Amniotic epithelial cell (primary cell): ENCODE data around the gene OGFOD3.
"Not testable (repeated sequence)": the region's sequence is repeated elsewhere in the genome, so short reads cannot be mapped to it uniquely, and the experiment has no call there.

Experiments
- DNase-seq: peaks from one replicate; pipeline ENCODE4 v3.0.0-alpha.2; 2010; ENCODE audit warnings: low read depth

OGFOD3 gene

DNA sequence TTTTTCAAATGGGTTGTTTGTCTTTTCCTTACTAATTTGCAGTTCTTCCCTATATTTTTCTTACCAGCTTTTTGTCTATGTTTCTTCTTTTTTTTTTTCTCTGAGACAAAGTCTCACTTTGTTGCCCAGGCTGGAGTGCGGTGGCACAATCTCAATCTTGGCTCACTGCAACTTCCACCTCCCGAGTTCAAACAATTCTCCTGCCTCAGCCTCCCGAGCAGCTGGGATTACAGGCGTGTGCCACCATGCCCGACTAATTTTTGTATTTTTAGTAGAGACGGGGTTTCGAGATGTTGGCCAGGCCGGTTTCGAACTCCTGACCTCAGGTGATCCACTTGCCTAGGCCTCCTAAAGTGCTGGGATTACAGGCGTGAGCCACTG is 45.3 kb downstream of the OGFOD3 start:
- not testable (repeated sequence) for DNase-seq

GRCh38 chr17:82372249-82373071 is 45.9 kb downstream of the OGFOD3 start:
- no peak for DNase-seq

- no peak for DNase-seq
Measured at GRCh38 chr17:82371333-82372248, 46.8 kb downstream of the OGFOD3 start, which contains the start of gene UTS2R. UTS2R (plus strand) TSS chr17:82371765; CDS start chr17:82374325, 2,560 bp downstream.

- DNase-seq = no peak
Measured at GRCh38 chr17:82370471-82371332, 47.7 kb downstream of the OGFOD3 start.

DNA sequence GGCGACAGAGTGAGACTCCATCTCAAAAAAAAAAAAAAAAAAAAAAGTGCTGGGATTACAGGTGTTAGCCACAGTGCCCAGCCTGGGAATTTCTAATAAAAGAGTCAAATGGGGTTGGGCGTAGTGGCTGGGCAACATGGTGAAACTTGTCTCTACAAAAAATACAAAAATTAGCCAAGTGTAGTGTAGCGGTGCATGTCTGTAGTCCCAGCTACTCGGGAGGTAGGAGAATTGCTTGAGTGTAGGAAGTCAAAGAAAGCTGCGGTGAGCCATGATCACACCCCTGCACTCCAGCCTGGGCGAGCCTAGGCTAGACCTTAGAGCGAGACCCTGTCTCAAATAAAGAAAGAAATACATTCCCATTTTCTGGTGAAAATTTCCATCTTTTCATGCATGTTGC is 49.2 kb downstream of the OGFOD3 start:
- no peak for DNase-seq

DNA sequence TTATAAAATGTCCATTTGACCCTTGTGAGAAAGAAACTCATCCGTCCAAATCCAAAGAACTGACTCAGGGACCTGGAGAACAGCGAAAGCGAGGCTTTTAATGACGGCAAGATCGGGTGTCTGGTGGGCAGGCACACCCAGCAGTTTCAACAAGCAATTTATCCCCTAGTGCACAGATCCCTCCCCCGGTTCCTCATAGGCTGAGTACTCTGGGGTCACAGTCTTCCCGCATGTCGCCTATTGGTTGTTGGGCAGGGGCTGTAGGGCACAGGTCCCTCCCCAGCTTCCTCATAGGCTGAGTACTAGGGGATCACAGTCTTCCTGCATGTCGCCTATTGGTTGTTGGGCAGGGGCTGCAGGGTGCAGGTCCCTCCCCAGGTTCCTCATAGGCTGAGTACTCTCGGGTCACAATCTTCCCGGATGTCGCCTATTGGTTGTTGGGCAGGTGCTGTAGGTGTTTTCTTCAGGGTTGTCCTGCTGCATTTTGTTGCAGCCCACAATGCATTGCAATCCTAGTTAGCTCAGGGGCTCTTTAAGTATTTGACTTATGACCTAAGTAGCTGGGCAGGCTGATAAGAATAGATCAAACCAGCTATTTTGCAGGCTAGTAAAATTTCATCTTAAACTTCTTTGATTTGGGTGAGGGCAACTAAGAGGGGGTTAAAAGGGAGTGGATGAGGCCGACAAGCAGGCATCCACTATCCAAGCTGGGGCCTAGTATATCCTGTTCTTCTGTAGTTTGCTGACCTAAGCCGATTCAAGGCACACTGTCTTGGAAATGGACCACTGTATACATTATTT is 50.5 kb downstream of the OGFOD3 start:
- peak; percentile 19 for DNase-seq

DNA sequence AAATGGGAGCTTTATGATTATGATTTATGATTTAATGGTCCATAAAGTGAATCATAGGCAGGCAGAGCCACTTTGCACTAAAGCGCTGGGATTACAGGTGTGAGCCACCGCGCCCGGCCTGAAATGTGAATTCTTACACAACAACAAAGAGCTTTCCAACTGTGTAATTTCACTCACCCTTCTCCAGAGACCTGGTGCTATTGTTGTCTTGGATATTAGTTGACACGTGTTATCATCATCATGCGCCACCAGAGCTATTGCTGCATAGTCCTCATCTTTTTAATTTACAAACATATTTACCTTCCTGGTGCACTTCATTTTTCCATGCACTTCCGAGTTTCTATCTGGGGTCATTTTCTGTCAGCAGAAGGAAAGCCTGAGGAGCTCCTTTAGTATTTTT is 51.6 kb downstream of the OGFOD3 start:
- DNase-seq = no peak

GRCh38 chr17:82365606-82366295 is 52.6 kb downstream of the OGFOD3 start:
- no peak for DNase-seq

- DNase-seq = no peak
Measured at GRCh38 chr17:82361885-82362633, 56.3 kb downstream of the OGFOD3 start.

- DNase-seq = not testable (repeated sequence)
Measured at GRCh38 chr17:82359451-82360074, 58.8 kb downstream of the OGFOD3 start.

- DNase-seq = no peak
Measured at GRCh38 chr17:82358465-82359350, 59.7 kb downstream of the OGFOD3 start, which contains the start of gene TEX19. TEX19 (plus strand) TSS chr17:82359247; CDS start chr17:82362151, 2,904 bp downstream.

DNA sequence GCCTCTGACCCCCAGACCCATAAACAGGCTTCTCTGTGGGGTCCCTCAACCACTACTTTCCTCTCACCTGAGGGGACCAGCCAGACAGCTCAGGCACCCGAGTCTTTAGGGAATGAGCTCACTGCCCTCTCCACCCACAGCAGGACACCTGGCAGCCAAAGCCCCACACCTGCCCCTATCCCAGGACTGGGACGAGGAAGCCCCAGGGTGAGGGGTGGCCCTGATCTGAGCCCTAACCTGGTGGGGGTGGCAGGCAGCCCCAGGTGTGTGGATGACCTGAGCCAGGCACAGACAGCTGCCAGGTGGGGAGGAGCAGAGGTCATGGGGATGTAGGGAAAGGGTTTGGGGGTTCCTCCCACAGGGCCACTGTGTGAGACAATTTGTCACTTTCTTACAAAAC is 61.0 kb downstream of the OGFOD3 start:
- DNase-seq = no peak

- DNase-seq = no peak
Measured at GRCh38 chr17:82356845-82357355, 61.5 kb downstream of the OGFOD3 start.

- DNase-seq = peak; percentile 56
Measured at GRCh38 chr17:82355770-82356427, 62.5 kb downstream of the OGFOD3 start.

DNA sequence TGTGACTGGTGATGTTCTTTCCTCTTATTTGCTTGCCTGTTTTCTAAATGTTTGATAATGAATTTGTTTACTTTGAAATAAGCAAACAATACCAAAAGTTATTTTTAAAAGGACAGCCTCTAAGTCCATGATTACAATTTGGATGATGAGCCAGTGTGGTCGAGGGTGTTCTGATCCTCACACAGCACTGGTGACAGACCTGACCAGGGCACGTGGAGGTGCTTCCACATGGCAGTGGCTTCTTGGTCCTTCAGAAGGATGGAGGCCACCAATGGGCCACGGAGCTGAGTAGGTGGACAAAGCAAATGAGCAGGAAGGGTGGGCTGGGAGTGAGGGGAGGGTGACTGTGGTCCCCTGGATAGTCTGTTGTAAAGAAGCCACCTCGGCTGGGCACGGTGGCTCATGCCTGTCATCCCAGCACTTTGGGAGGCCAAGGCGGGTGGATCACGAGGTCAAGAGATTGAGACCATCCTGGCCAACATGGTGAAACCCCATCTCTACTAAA is 63.5 kb downstream of the OGFOD3 start:
- no peak for DNase-seq

- DNase-seq = no peak
Measured at GRCh38 chr17:82353484-82353883, 64.9 kb downstream of the OGFOD3 start.
